Fibroblast of lung (primary cell): ENCODE results near the gene MKKS. TPM values are rescaled to one million over a fixed set of nuclear protein-coding genes. Genes with fewer than 3 reads are reported as not detected.

Source experiments
- DNase-seq, 2 donors: peaks; one replicate each; pipeline versions ENCODE4 v3.0.0 to v3.0.0-alpha.2; 2010; ENCODE audit warnings: low read depth in 2 of 2
- H2AFZ ChIP-seq: 2 replicates; pipeline ENCODE4 v1.5.1; 2012; ENCODE audit warnings: low read length, control low read depth, inconsistent platforms
- H3K27ac ChIP-seq: 2 replicates; pipeline ENCODE4 v1.5.1; 2011; ENCODE audit warnings: low read length, control low read depth; ENCODE audit not compliant: insufficient read depth
- H3K27me3 ChIP-seq: 2 replicates; pipeline ENCODE4 v1.5.1; 2011; ENCODE audit warnings: mild to moderate bottlenecking, low read length; ENCODE audit not compliant: control insufficient read depth, insufficient read depth
- H3K36me3 ChIP-seq: 2 replicates; pipeline ENCODE4 v1.5.1; 2011; ENCODE audit warnings: low read length; ENCODE audit not compliant: control insufficient read depth, insufficient read depth
- H3K4me1 ChIP-seq: 2 replicates; pipeline ENCODE4 v1.5.1; 2011; ENCODE audit warnings: low read length; ENCODE audit not compliant: control insufficient read depth, insufficient read depth; ENCODE audit errors: extremely low read depth
- H3K4me2 ChIP-seq: 2 replicates; pipeline ENCODE4 v1.5.1; 2011; ENCODE audit warnings: low read length, control low read depth; ENCODE audit not compliant: insufficient read depth; ENCODE audit errors: extremely low read depth
- H3K4me3 ChIP-seq, 4 experiments: fragments of 200-600 bp in 1 of 4; sonication (generic) in 1 of 4; replicated peaks in 1 of 4; 2 replicates each; pipeline ENCODE4 v1.5.1; 2011 to 2016; ENCODE audit warnings: low read length in 4 of 4, low read depth in 3 of 4, mild to moderate bottlenecking in 3 of 4, control low read depth in 2 of 4, inconsistent platforms in 1 of 4, mixed read lengths in 1 of 4; ENCODE audit not compliant: insufficient read depth in 1 of 4; ENCODE audit errors: control extremely low read depth in 1 of 4
- H3K79me2 ChIP-seq: 2 replicates; pipeline ENCODE4 v1.5.1; 2012; ENCODE audit warnings: mild to moderate bottlenecking, low read length, inconsistent platforms; ENCODE audit not compliant: control insufficient read depth, insufficient read depth
- H3K9ac ChIP-seq: 2 replicates; pipeline ENCODE4 v1.5.1; 2011; ENCODE audit warnings: mild to moderate bottlenecking, low read length, control low read depth; ENCODE audit not compliant: insufficient read depth
- H3K9me3 ChIP-seq: 2 replicates; pipeline ENCODE4 v1.5.1; 2012; ENCODE audit warnings: low read depth, low read length; ENCODE audit not compliant: control insufficient read depth, insufficient read depth
- H4K20me1 ChIP-seq: 2 replicates; pipeline ENCODE4 v1.5.1; 2011; ENCODE audit warnings: low read length; ENCODE audit not compliant: control insufficient read depth, insufficient read depth; ENCODE audit errors: extremely low read depth
- EZH2 ChIP-seq: IDR thresholded peaks from 2 replicates; pipeline ENCODE4 v1.5.1; 2012; ENCODE audit warnings: low read length, control low read depth, mild to moderate bottlenecking; ENCODE audit errors: missing control alignments
- polyA plus RNA-seq, 2 donors: library from polyadenylated mRNA; depleted of rRNA in 1 of 2; stranded (reverse) in 1 of 2; unstranded in 1 of 2; fragments of >200 nt; gene quantifications; 2 replicates each; pipeline ENCODE4 v1.2.1, GENCODE V29; 2011 to 2012; ENCODE audit warnings: missing spikeins in 1 of 2
- total RNA-seq: library from RNA; depleted of rRNA; stranded (reverse); fragments of >200 nt; gene quantifications from 2 replicates; pipeline ENCODE4 v1.2.1, GENCODE V29; 2014
- TF ChIP-seq, protein P1 (sequence below), 2 donors: IDR thresholded peaks in 1 of 2; conservative IDR thresholded peaks in 1 of 2; 1 replicate in 1 of 2; 2 replicates in 1 of 2; pipeline ENCODE4 v1.5.1; 2011 to 2012; ENCODE audit warnings: low read length in 2 of 2, control low read depth in 1 of 2, inconsistent platforms in 1 of 2, low read depth in 1 of 2, mild to moderate bottlenecking in 1 of 2

The MKKS gene
- total and polyA plus RNA-seq, 2 donors (not counting 1 experiment from before 2014, with no cell fraction given): 6.4 to 13.1 TPM

DNA sequence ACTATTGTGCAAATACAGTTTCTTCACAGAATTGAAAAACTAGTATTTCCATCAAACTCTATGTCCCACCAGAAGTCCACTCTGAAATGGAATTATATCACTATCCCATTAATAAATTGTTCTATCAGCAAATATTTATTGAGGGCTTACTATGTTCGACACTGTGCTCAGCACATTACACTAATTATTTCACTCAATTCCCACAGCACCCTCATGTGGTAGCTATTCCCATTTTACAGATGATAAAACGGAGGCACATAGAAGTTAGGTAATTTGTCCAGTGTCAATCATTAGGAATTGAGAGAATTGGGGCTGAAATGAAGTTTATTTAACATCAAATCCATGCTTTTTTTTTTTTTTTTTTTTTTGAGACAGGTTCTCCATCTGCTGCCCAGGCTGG lies 52.5 kb downstream of the MKKS start:
- peak in 1 of 2 donors; percentile 23 for DNase-seq
- Histone ChIP-seq H2AFZ (no peak overlapping the region), H3K4me1 (no peaks in the 10 kb centered on the region), H4K20me1 (no peaks in the 10 kb centered on the region), H3K27me3 (no peaks in the 10 kb centered on the region), H3K4me3 (no peak overlapping the region), H3K27ac (no peak overlapping the region), H3K9ac (no peak overlapping the region), H3K9me3 (no peaks in the 10 kb centered on the region), H3K79me2 (no peaks in the 10 kb centered on the region), H3K36me3 (no peaks in the 10 kb centered on the region), H3K4me2 (no peak overlapping the region)
- TF ChIP-seq, protein P1, sequence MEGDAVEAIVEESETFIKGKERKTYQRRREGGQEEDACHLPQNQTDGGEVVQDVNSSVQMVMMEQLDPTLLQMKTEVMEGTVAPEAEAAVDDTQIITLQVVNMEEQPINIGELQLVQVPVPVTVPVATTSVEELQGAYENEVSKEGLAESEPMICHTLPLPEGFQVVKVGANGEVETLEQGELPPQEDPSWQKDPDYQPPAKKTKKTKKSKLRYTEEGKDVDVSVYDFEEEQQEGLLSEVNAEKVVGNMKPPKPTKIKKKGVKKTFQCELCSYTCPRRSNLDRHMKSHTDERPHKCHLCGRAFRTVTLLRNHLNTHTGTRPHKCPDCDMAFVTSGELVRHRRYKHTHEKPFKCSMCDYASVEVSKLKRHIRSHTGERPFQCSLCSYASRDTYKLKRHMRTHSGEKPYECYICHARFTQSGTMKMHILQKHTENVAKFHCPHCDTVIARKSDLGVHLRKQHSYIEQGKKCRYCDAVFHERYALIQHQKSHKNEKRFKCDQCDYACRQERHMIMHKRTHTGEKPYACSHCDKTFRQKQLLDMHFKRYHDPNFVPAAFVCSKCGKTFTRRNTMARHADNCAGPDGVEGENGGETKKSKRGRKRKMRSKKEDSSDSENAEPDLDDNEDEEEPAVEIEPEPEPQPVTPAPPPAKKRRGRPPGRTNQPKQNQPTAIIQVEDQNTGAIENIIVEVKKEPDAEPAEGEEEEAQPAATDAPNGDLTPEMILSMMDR (conservative IDR thresholded peaks at IDR 0.05 in 1 of 2, IDR thresholded peaks at IDR 0.05 in 1 of 2; ENCODE audit: low read depth in 1 of 2, low read length in 2 of 2): no peak
- no peak for TF ChIP-seq EZH2

DNA sequence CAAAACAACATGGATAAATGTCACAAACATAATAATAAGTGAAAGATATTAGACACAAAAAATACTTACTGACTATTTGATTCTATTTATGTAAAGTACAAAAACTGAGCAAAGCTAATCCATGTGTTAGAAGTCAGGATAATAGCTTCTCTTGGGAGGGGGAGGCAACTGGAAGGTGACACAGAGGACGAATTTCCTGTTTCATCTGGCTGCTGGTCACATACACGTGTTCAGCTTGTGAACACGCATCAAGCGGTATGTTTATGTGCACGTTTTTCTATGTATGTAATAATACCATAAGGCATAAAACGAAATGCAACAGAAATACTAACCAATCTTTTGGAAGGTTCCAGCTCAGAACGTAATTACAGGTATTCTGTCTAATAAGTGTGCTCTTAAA lies 54.3 kb downstream of the MKKS start:
- Histone ChIP-seq H3K27me3 (no peaks in the 10 kb centered on the region), H3K27ac (no peak overlapping the region), H3K79me2 (no peaks in the 10 kb centered on the region), H3K9me3 (no peaks in the 10 kb centered on the region), H2AFZ (no peak overlapping the region), H3K4me3 (no peak overlapping the region), H3K9ac (no peak overlapping the region), H3K4me2 (no peak overlapping the region), H3K36me3 (no peaks in the 10 kb centered on the region), H4K20me1 (no peaks in the 10 kb centered on the region), H3K4me1 (peaks cover 2% of the 10 kb centered on the region)
- TF ChIP-seq, protein P1 (conservative IDR thresholded peaks at IDR 0.05 in 1 of 2, IDR thresholded peaks at IDR 0.05 in 1 of 2; ENCODE audit: low read depth in 1 of 2, low read length in 2 of 2): no peak
- no peak for TF ChIP-seq EZH2
- DNase-seq: no peak

DNA sequence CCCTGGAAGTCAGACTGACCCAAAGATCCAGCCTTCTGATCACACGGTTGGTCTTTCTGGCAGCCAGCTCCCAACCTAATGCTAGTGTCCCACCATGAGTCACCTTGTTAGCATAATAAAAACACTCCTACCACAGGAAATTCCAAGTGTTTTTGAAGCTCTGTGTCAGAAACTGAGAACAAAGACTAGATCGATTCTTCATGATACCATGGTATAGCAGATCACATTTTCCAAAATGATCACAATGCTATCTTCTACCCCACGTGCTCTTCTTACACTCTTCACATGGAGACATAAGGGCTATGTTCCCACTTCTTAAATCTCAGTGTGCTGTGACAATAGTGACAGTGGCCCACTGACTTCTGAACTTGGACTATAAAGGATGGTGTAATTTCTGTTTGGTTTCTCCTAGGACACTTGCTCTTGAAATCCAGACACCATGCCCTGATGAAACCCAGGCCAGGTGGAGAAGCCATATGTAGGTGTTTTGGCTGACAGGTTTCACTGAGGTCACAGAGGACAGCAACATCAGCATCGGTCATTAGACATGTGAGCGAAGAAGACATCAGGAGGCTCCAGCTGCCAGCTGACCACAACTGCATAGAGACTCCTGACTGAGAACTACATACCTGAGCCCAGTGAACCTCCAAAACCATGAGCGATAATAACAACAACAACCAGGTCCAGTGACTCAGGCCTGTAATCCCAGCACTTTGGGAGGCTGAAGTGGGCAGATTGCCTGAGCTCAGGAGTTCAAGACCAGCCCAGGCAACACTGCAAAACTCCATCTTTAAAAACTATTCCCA lies 57.5 kb downstream of the MKKS start:
- Histone ChIP-seq H3K79me2 (no peaks in the 10 kb centered on the region), H3K4me1 (peaks cover 2% of the 10 kb centered on the region), H3K9ac (no peak overlapping the region), H3K27me3 (no peaks in the 10 kb centered on the region), H3K36me3 (no peaks in the 10 kb centered on the region), H4K20me1 (no peaks in the 10 kb centered on the region), H3K27ac (no peak overlapping the region), H3K9me3 (no peaks in the 10 kb centered on the region), H2AFZ (no peak overlapping the region), H3K4me3 (no peak overlapping the region), H3K4me2 (no peak overlapping the region)
- DNase-seq: peak in 1 of 2 donors; percentile 94
- TF ChIP-seq EZH2: no peak
- TF ChIP-seq, protein P1 (conservative IDR thresholded peaks at IDR 0.05 in 1 of 2, IDR thresholded peaks at IDR 0.05 in 1 of 2; ENCODE audit: low read depth in 1 of 2, low read length in 2 of 2): no peak
